Osteocyte (in vitro differentiated cells): ENCODE measurements around the gene CHST3. TPM values are rescaled to one million over a fixed set of nuclear protein-coding genes. Genes with fewer than 3 reads are reported as not detected.

Source experiments
- DNase-seq: peaks from one replicate; pipeline ENCODE4 v3.0.0; 2021; ENCODE audit warnings: mixed read lengths; ENCODE audit not compliant: unreplicated experiment; ENCODE audit errors: extremely low spot score
- H3K27ac Mint-ChIP-seq: one replicate; pipeline ENCODE4 v1.8.0; 2021; ENCODE audit warnings: mild to moderate bottlenecking, mixed read lengths; ENCODE audit not compliant: unreplicated experiment
- H3K27me3 Mint-ChIP-seq: one replicate; pipeline ENCODE4 v1.8.0; 2021; ENCODE audit warnings: mixed read lengths; ENCODE audit not compliant: unreplicated experiment
- H3K36me3 Mint-ChIP-seq: one replicate; pipeline ENCODE4 v1.8.0; 2021; ENCODE audit warnings: mixed read lengths; ENCODE audit not compliant: unreplicated experiment
- H3K4me1 Mint-ChIP-seq: one replicate; pipeline ENCODE4 v1.8.0; 2021; ENCODE audit warnings: mixed read lengths; ENCODE audit not compliant: unreplicated experiment
- H3K4me3 Mint-ChIP-seq: one replicate; pipeline ENCODE4 v1.8.0; 2021; ENCODE audit warnings: mild to moderate bottlenecking, moderate library complexity, mixed read lengths; ENCODE audit not compliant: unreplicated experiment
- H3K9me3 Mint-ChIP-seq: one replicate; pipeline ENCODE4 v1.8.0; 2021; ENCODE audit warnings: mixed read lengths; ENCODE audit not compliant: unreplicated experiment
- total RNA-seq: library from RNA; stranded (reverse); gene quantifications from 2 replicates; pipeline ENCODE4 v1.2.1, GENCODE V29; 2021
- TF ChIP-seq, protein P1 (sequence below): fragments of 200-600 bp; sonication (generic); IDR thresholded peaks from 2 replicates; pipeline ENCODE4 v1.5.0; 2021; ENCODE audit warnings: antibody characterized with exemption, mild to moderate bottlenecking, moderate library complexity

CHST3 gene
- total RNA-seq, 1 donor from 2014 or later = 35.0 TPM

DNA sequence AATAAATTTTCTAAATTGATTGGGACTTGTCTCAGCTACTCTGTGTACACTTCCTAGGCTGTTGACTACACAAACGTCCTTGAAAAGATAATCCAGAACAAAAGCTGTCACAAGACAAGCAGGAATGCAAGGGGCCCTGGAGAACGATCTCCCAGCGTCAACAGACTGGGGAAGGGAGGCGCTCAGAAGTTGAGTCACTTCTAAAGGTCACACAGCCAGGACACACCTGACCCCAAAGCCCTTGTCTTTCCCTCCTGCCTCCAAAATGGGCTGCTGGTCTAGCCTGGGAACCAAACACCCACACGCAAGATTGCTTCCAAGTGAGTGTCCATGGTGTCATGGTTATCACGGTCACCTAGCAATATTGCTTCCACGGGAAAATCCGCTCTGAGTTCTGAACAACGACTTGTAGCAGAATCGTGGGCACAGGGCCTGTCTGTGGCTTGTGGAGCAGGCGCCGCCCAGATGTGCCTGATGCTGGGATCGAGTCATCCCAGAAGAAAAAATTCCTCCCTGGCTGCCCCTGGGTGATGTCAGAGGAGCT lies 74.3 kb downstream of the CHST3 start:
- Mint-ChIP-seq H3K4me1 (peaks cover 19% of the 10 kb centered on the region), H3K4me3 (no peak overlapping the region), H3K9me3 (no peaks in the 10 kb centered on the region), H3K27me3 (no peaks in the 10 kb centered on the region), H3K27ac (peak overlapping the region; percentile 57), H3K36me3 (no peaks in the 10 kb centered on the region)
- TF ChIP-seq, protein P1, sequence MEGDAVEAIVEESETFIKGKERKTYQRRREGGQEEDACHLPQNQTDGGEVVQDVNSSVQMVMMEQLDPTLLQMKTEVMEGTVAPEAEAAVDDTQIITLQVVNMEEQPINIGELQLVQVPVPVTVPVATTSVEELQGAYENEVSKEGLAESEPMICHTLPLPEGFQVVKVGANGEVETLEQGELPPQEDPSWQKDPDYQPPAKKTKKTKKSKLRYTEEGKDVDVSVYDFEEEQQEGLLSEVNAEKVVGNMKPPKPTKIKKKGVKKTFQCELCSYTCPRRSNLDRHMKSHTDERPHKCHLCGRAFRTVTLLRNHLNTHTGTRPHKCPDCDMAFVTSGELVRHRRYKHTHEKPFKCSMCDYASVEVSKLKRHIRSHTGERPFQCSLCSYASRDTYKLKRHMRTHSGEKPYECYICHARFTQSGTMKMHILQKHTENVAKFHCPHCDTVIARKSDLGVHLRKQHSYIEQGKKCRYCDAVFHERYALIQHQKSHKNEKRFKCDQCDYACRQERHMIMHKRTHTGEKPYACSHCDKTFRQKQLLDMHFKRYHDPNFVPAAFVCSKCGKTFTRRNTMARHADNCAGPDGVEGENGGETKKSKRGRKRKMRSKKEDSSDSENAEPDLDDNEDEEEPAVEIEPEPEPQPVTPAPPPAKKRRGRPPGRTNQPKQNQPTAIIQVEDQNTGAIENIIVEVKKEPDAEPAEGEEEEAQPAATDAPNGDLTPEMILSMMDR = no peak
- DNase-seq = no peak

DNA sequence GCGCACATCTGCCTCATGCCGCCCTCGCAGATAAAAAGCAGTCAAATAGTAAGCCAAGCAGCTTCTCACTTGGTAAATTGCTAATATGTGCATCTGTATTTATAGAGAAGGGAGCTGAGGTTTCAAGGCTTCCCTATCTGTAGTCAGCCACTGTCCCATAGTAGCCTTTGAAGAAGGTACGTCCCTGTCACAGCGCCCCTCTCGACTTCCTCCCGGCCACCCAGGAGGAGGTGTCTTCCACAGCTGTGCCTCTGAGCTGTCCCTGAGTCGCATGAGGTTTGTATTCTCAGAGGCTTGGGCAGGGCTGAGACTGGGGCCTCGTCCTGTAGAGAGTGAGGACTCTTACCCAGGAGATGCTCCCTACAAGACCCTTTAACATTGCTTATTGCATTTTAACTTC lies 75.2 kb downstream of the CHST3 start:
- H3K36me3 Mint-ChIP-seq = no peaks in the 10 kb centered on the region
- H3K27ac Mint-ChIP-seq = peak overlapping the region; percentile 57
- peaks cover 19% of the 10 kb centered on the region for H3K4me1 Mint-ChIP-seq
- TF ChIP-seq, protein P1 = no peak
- H3K9me3 Mint-ChIP-seq = no peaks in the 10 kb centered on the region
- no peak for DNase-seq
- H3K4me3 Mint-ChIP-seq = no peak overlapping the region
- H3K27me3 Mint-ChIP-seq = no peaks in the 10 kb centered on the region

DNA sequence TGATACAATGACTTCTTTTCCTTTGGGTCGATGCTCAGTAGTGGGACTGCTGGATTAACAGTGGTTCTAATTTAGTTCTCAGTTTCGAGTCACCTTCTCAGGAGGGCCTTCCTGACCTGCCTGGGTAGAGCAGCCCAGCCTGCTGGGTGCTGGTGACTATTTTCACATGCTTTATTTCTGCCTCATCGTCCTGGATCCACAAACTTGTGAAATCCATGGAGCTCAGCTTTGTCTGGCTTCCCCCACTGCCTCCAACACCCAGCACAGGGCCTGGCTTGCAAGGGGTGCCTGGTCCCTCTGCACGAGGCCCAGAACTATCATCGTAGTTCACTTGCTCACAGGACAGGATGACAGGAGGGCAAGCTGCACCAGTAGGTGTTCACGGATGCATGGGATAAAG lies 77.3 kb downstream of the CHST3 start:
- Mint-ChIP-seq H3K4me3 (no peak overlapping the region), H3K36me3 (no peaks in the 10 kb centered on the region), H3K27ac (no peak overlapping the region), H3K9me3 (peaks cover 3% of the 10 kb centered on the region), H3K4me1 (peaks cover 23% of the 10 kb centered on the region), H3K27me3 (no peaks in the 10 kb centered on the region)
- DNase-seq = no peak
- TF ChIP-seq, protein P1 = no peak

DNA sequence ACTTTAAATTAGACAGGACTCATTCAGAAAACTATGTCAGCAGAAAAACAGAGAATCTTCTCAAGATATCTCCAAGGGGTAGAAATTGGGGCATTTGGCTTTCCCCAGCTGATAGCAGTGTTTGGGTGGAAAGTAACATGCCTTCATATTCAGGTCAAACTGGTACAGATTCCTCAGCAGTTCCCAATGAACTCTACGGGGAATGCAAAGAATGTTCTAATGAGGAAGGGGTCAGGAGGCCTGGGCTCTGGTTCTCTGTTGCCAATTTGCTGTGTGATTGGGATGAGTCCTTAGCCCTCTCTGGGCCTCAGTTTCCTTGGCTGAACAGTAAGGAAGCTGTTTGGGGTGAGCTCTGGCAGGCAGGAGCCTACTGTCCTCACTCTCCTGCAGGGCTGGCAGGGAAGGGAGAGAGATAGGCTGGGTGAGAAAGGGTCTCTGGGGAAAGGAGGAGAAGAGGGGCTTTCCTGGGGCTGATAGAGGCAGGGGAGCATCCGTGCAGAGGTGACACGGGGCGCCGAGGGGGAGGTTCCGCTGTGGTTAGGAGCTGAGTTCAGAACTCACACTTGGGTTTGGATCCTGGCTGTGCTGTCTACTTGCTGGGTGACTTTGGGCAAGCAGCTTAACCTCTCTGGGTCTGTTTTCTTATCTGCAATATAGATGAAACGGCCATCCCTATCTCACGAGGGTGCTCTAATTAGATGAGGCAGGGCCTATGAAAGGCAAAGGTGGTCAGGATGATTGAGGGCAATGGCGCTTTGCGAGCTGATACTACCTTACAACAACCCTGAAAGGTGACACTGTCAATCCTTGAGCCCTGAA lies 79.0 kb downstream of the CHST3 start:
- H3K36me3 Mint-ChIP-seq = no peaks in the 10 kb centered on the region
- H3K27ac Mint-ChIP-seq = no peak overlapping the region
- peaks cover 6% of the 10 kb centered on the region for H3K9me3 Mint-ChIP-seq
- no peaks in the 10 kb centered on the region for H3K27me3 Mint-ChIP-seq
- DNase-seq = no peak
- no peak overlapping the region for H3K4me3 Mint-ChIP-seq
- TF ChIP-seq, protein P1 = no peak
- H3K4me1 Mint-ChIP-seq = peaks cover 23% of the 10 kb centered on the region

DNA sequence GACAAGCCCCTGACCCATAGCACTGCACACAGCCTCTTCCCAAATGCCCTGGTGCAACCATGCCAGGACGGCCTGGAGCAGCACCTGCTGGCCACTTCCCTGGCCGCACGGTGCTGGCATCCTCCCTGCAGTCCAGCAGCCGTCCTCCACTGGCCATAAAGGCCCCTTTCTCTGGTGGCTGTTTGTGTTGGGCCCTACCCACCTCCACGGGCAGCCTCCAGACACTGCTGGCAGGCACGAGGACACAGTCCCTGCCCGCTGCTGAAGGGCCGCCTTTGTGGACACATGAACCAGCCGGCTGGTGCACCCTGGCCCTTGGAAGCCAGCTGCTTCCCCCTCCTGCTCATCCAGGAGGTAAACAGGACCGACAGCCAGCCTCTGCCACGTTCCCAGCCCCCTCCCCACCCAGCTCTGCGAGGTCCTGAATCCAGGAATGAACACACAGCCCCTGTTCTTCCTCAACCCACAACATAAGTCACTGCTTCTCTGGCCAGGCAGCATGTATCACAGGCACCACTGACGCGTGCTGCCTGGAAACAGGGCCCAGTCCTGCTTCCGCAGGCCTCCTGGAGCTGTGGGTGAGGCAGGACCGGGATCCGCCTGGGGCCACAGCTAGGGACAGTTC lies 80.3 kb downstream of the CHST3 start:
- Mint-ChIP-seq H3K4me1 (peaks cover 20% of the 10 kb centered on the region), H3K27ac (no peak overlapping the region)
- no peak for DNase-seq

More for the DNA sequence above, 80.3 kb downstream of the CHST3 start:
- peaks cover 6% of the 10 kb centered on the region for H3K9me3 Mint-ChIP-seq
- TF ChIP-seq, protein P1 = peak; percentile 50
- H3K36me3 Mint-ChIP-seq = no peaks in the 10 kb centered on the region
- no peak overlapping the region for H3K4me3 Mint-ChIP-seq
- no peaks in the 10 kb centered on the region for H3K27me3 Mint-ChIP-seq
